H1 (cell line): Measurements from ENCODE around the gene PLEKHA3. TPM values are rescaled to one million over a fixed set of nuclear protein-coding genes. Genes with fewer than 3 reads are reported as not detected.

Source experiments
- CTCF ChIA-PET: fragments of 300-600 bp; sonication (Branson Sonifier 250); formaldehyde crosslinking; loops from one replicate; lab custom pipeline; 2021; ENCODE audit not compliant: partially characterized antibody; lab: Charles Lee
- POLR2A ChIA-PET: fragments of 300-600 bp; sonication (Branson Sonifier 250); formaldehyde crosslinking; loops from one replicate; lab custom pipeline; 2021; ENCODE audit warnings: inconsistent platforms; ENCODE audit not compliant: partially characterized antibody; lab: Charles Lee
- DNase-seq, 2 experiments: peaks; one replicate each; pipeline versions ENCODE4 v3.0.0 to v3.0.0-alpha.2; 2010 to 2022; ENCODE audit warnings: low spot score in 2 of 2, low read depth in 1 of 2, mixed read lengths in 1 of 2
- FAIRE-seq: peaks from 2 replicates; lab custom pipeline; 2011; peaks lifted over from hg19 to GRCh38; lab: Jason Lieb, UNC
- H2AFZ ChIP-seq: 2 replicates; pipeline ENCODE4 v1.8.1; 2012; ENCODE audit warnings: low read length, inconsistent platforms
- H2AK5ac ChIP-seq: 2 replicates; pipeline ENCODE4 v1.6.1; 2013; ENCODE audit warnings: low read depth, low read length
- H2BK120ac ChIP-seq: replicated peaks from 2 replicates; pipeline ENCODE3; 2013; ENCODE audit warnings: low read depth, low read length, inconsistent platforms
- H2BK12ac ChIP-seq: 2 replicates; pipeline ENCODE4 v1.6.1; 2013; ENCODE audit warnings: low read depth, low read length
- H2BK15ac ChIP-seq: 2 replicates; pipeline ENCODE4 v1.6.1; 2013; ENCODE audit warnings: low read length
- H2BK20ac ChIP-seq: 2 replicates; pipeline ENCODE4 v1.6.1; 2013; ENCODE audit warnings: low read length
- H2BK5ac ChIP-seq: 2 replicates; pipeline ENCODE4 v1.6.1; 2013; ENCODE audit warnings: low read depth, low read length
- H3K14ac ChIP-seq: 2 replicates; pipeline ENCODE4 v1.6.1; 2013; ENCODE audit warnings: inconsistent platforms; ENCODE audit not compliant: insufficient read length
- H3K18ac ChIP-seq: 2 replicates; pipeline ENCODE4 v1.6.1; 2013; ENCODE audit warnings: low read length; ENCODE audit errors: extremely low read depth
- H3K23ac ChIP-seq: 2 replicates; pipeline ENCODE4 v1.6.1; 2013; ENCODE audit warnings: inconsistent platforms; ENCODE audit not compliant: insufficient read length
- H3K23me2 ChIP-seq: 2 replicates; pipeline ENCODE4 v1.6.1; 2013; ENCODE audit warnings: low read depth, low read length
- H3K27ac ChIP-seq: 2 replicates; pipeline ENCODE4 v1.6.1; 2011; ENCODE audit warnings: low read depth, low read length, inconsistent platforms
- H3K27me3 ChIP-seq, 4 experiments: replicated peaks in 1 of 4; 1 replicate in 1 of 4; 2 replicates in 3 of 4; pipeline versions ENCODE4 v1.6.1 to v1.8.1; 2011 to 2013; ENCODE audit warnings: low read length in 3 of 4, mild to moderate bottlenecking in 3 of 4, inconsistent platforms in 2 of 4, mixed read lengths in 2 of 4, moderate library complexity in 1 of 4; ENCODE audit not compliant: control insufficient read depth in 3 of 4, insufficient read depth in 3 of 4; ENCODE audit errors: extremely low read depth in 1 of 4
- H3K36me3 ChIP-seq, 4 experiments: 2 replicates each; pipeline versions ENCODE4 v1.6.1 to v1.8.1; 2011 to 2013; ENCODE audit warnings: mild to moderate bottlenecking in 4 of 4, low read length in 3 of 4, moderate library complexity in 2 of 4, control low read depth in 1 of 4, inconsistent platforms in 1 of 4; ENCODE audit not compliant: insufficient read depth in 4 of 4, control insufficient read depth in 2 of 4
- H3K4ac ChIP-seq: replicated peaks from 2 replicates; pipeline ENCODE3; 2013; ENCODE audit warnings: low read length, low read depth, mixed read lengths, inconsistent platforms; ENCODE audit not compliant: insufficient read length
- H3K4me1 ChIP-seq, 4 experiments: replicated peaks in 1 of 4; 1 replicate in 1 of 4; 2 replicates in 3 of 4; pipeline versions ENCODE4 v1.6.1 to v1.8.1; 2011 to 2013; ENCODE audit warnings: low read length in 3 of 4, inconsistent platforms in 2 of 4, mixed read lengths in 1 of 4; ENCODE audit not compliant: insufficient read depth in 4 of 4, control insufficient read depth in 3 of 4
- H3K4me2 ChIP-seq, 2 experiments: 2 replicates each; pipeline versions ENCODE4 v1.6.1 to v1.8.1; 2011 to 2013; ENCODE audit warnings: low read depth in 2 of 2, low read length in 2 of 2, control low read depth in 1 of 2, inconsistent platforms in 1 of 2, mild to moderate bottlenecking in 1 of 2; ENCODE audit not compliant: insufficient read depth in 1 of 2
- H3K4me3 ChIP-seq, 4 experiments: fragments of 200-600, 300-600 bp in 1 of 4; sonication (generic), shearing (Covaris generic), sonication (Bioruptor Twin) in 1 of 4; 2 replicates each; pipeline versions ENCODE4 v1.5.1 to v1.8.1; 2011 to 2016; ENCODE audit warnings: low read length in 4 of 4, low read depth in 3 of 4, control low read depth in 2 of 4, inconsistent platforms in 2 of 4, mild to moderate bottlenecking in 2 of 4, mixed read lengths in 1 of 4, moderate library complexity in 1 of 4; ENCODE audit not compliant: insufficient read depth in 2 of 4; ENCODE audit errors: extremely low read depth in 1 of 4
- H3K56ac ChIP-seq: replicated peaks from 2 replicates; pipeline ENCODE3; 2013; ENCODE audit warnings: low read depth, mild to moderate bottlenecking, mixed read lengths, low read length, inconsistent platforms; ENCODE audit not compliant: insufficient read length
- H3K79me1 ChIP-seq: 2 replicates; pipeline ENCODE4 v1.6.1; 2013; ENCODE audit warnings: low read depth, low read length, control low read depth
- H3K79me2 ChIP-seq, 2 experiments: 2 replicates each; pipeline versions ENCODE4 v1.6.1 to v1.8.1; 2012 to 2013; ENCODE audit warnings: low read length in 2 of 2, mild to moderate bottlenecking in 2 of 2, inconsistent platforms in 1 of 2; ENCODE audit not compliant: insufficient read depth in 2 of 2, control insufficient read depth in 1 of 2
- H3K9ac ChIP-seq, 4 experiments: replicated peaks in 1 of 4; 1 replicate in 1 of 4; 2 replicates in 3 of 4; pipeline versions ENCODE4 v1.6.1 to v1.8.1; 2011 to 2013; ENCODE audit warnings: low read depth in 3 of 4, low read length in 3 of 4, control low read depth in 2 of 4, mild to moderate bottlenecking in 2 of 4, moderate library complexity in 2 of 4, inconsistent platforms in 1 of 4; ENCODE audit errors: extremely low read depth in 1 of 4
- H3K9me3 ChIP-seq, 2 experiments: 2 replicates each; pipeline versions ENCODE4 v1.6.1 to v1.8.1; 2012 to 2013; ENCODE audit warnings: mild to moderate bottlenecking in 2 of 2, moderate library complexity in 2 of 2, control low read depth in 1 of 2, inconsistent platforms in 1 of 2, low read depth in 1 of 2, low read length in 1 of 2, mixed read lengths in 1 of 2; ENCODE audit not compliant: insufficient read depth in 2 of 2
- H4K20me1 ChIP-seq, 2 experiments: replicated peaks in 1 of 2; 2 replicates each; pipeline versions ENCODE3 to v1.8.1; 2011 to 2013; ENCODE audit warnings: inconsistent platforms in 2 of 2, low read length in 2 of 2, mild to moderate bottlenecking in 1 of 2; ENCODE audit not compliant: insufficient read depth in 2 of 2, control insufficient read depth in 1 of 2
- H4K5ac ChIP-seq: 2 replicates; pipeline ENCODE4 v1.6.1; 2013; ENCODE audit warnings: low read length, low read depth, mixed read lengths, inconsistent platforms; ENCODE audit not compliant: insufficient read length
- H4K8ac ChIP-seq: 2 replicates; pipeline ENCODE4 v1.8.0; 2013; ENCODE audit warnings: mild to moderate bottlenecking, moderate library complexity, low read length, inconsistent platforms; ENCODE audit not compliant: insufficient read depth; ENCODE audit errors: extremely low read depth
- H4K91ac ChIP-seq: replicated peaks from 2 replicates; pipeline ENCODE3; 2013; ENCODE audit warnings: low read length, mixed read lengths, inconsistent platforms; ENCODE audit not compliant: insufficient read length
- CBX8 ChIP-seq: fragments of 300-800, 300-1000 bp; sonication (generic); IDR thresholded peaks from 2 replicates; pipeline ENCODE4 v1.7.1; 2016; ENCODE audit warnings: low read depth, low read length, borderline replicate concordance
- KDM4A ChIP-seq: IDR thresholded peaks from one replicate; pipeline ENCODE4 v1.7.1; 2012; ENCODE audit warnings: low read depth, mild to moderate bottlenecking, moderate library complexity, low read length, inconsistent platforms; ENCODE audit not compliant: severe bottlenecking
- RAD21 ChIP-seq, 2 experiments: IDR thresholded peaks in 1 of 2; conservative IDR thresholded peaks in 1 of 2; 2 replicates each; pipeline ENCODE4 v1.6.1; 2011; ENCODE audit warnings: low read depth in 2 of 2, low read length in 2 of 2, improper control_type of control experiment in 1 of 2, inconsistent platforms in 1 of 2, mild to moderate bottlenecking in 1 of 2, moderate library complexity in 1 of 2
- SRF ChIP-seq: IDR thresholded peaks from 2 replicates; pipeline ENCODE4 v1.6.1; 2011; ENCODE audit warnings: mild to moderate bottlenecking, low read depth, low read length, moderate library complexity
- TBP ChIP-seq: IDR thresholded peaks from 2 replicates; pipeline ENCODE4 v1.6.1; 2011; ENCODE audit warnings: low read depth, low read length, improper control_type of control experiment
- YY1 ChIP-seq: IDR thresholded peaks from 2 replicates; pipeline ENCODE4 v1.6.1; 2011; ENCODE audit warnings: low read depth, mild to moderate bottlenecking, low read length
- WGBS, 2 experiments: shearing (Covaris generic) in 1 of 2; methylation state at CpG; one replicate each; pipeline versions ENCODE4 v1.1.6 to v1.1.7; 2013 to 2015; ENCODE audit warnings: low lambda C conversion rate in 2 of 2, mixed read lengths in 2 of 2, inconsistent platforms in 1 of 2, low coverage in 1 of 2, missing lambda C conversion rate in 1 of 2; ENCODE audit not compliant: insufficient replicate concordance in 2 of 2, insufficient coverage in 1 of 2, insufficient read length in 1 of 2; ENCODE audit errors: extremely low coverage in 1 of 2, missing lambda C conversion rate in 1 of 2; 5-methylcytosine and 5-hydroxymethylcytosine counted together
- polyA plus RNA-seq, 7 experiments: library from polyadenylated mRNA; depleted of rRNA in 3 of 7; stranded (reverse) in 5 of 7; unstranded in 2 of 7; fragments of >200 nt in 5 of 7; fragments of 200-250 nt in 2 of 7; gene quantifications; 1 replicate in 5 of 7; 2 replicates in 1 of 7; 4 replicates in 1 of 7; pipeline versions ENCODE4 v1.2.1 to v1.2.3, GENCODE V29; 2011 to 2013; ENCODE audit warnings: missing spikeins in 2 of 7, mixed read lengths in 2 of 7
- total RNA-seq: library from RNA; stranded (reverse); fragmentation: NEBNext Ultra II Directional; extraction: Animal tissue kit (Norgen Biotek cat#: 25700); gene quantifications from 2 replicates; pipeline ENCODE4 v1.2.1, GENCODE V29; 2021

The PLEKHA3 gene
- total and polyA plus RNA-seq, 2 of the 8 experiments (the other 6 are each of a cell fraction or from before 2014, with no cell fraction given), result 1.9 to 20.1 TPM

GRCh38 chr2:178528647-178529046 lies 48.4 kb downstream of the PLEKHA3 start:
- no peak overlapping the region for H3K4me3 ChIP-seq
- H2BK20ac ChIP-seq, result no peak overlapping the region
- H3K23me2 ChIP-seq, result 0 out of 2 replicates have a peak, but pooled peaks cover 2% of the 10 kb centered on the region
- H3K27ac ChIP-seq, result no peak overlapping the region
- no peak for FAIRE-seq
- no peak overlapping the region for H3K18ac ChIP-seq
- no peak overlapping the region for H2AFZ ChIP-seq
- H2BK15ac ChIP-seq, result no peak overlapping the region
- H4K8ac ChIP-seq, result no peak overlapping the region
- H4K91ac ChIP-seq, result no peak overlapping the region
- no peak overlapping the region for H3K56ac ChIP-seq
- CTCF ChIA-PET, result no interaction called here
- H2BK120ac ChIP-seq, result no peak overlapping the region
- H3K9me3 ChIP-seq, result no peaks in the 10 kb centered on the region
- H3K27me3 ChIP-seq, result no peaks in the 10 kb centered on the region
- H4K20me1 ChIP-seq, result peaks cover 0 to 8% of the 10 kb centered on the region in 2 experiments
- H4K5ac ChIP-seq, result no peak overlapping the region
- DNase-seq, result no peak
- H3K4me2 ChIP-seq, result no peak overlapping the region
- no peak overlapping the region for H3K14ac ChIP-seq
- POLR2A ChIA-PET, result no interaction called here
- H3K4me1 ChIP-seq, result peaks cover 0 to 3% (median 0%) of the 10 kb centered on the region in 4 experiments; a peak in 1 of 7 replicates
- H3K79me1 ChIP-seq, result peaks cover 17% of the 10 kb centered on the region
- TF ChIP-seq SRF (no peak), CBX8 (no peak), RAD21 (IDR thresholded peaks at IDR 0.05 in 1 of 2, conservative IDR thresholded peaks at IDR 0.05 in 1 of 2; ENCODE audit: low read depth in 2 of 2, low read length in 2 of 2) (no peak), YY1 (no peak), TBP (no peak), KDM4A (no peak)
- H2BK5ac ChIP-seq, result no peak overlapping the region
- no peak overlapping the region for H2AK5ac ChIP-seq
- H3K9ac ChIP-seq, result no peak overlapping the region
- H2BK12ac ChIP-seq, result no peak overlapping the region
- no peak overlapping the region for H3K4ac ChIP-seq
- WGBS, 2 experiments, result 90% methylated on average over 5 of the region's 5 CpGs; no CpG with 5 or more reads in 1 of the 2 experiments
- H3K36me3 ChIP-seq, result peaks cover 0 to 18% (median 9%) of the 10 kb centered on the region in 4 experiments; a peak in 6 of 8 replicates
- H3K23ac ChIP-seq, result no peak overlapping the region
- peaks cover 5 to 82% of the 10 kb centered on the region in 2 experiments; a peak in 3 of 4 replicates for H3K79me2 ChIP-seq
